ENCODE measurements around the gene ORM1. TPM values are rescaled to one million over a fixed set of nuclear protein-coding genes. Genes with fewer than 3 reads are reported as not detected.

The ORM1 gene
- polyA plus RNA-seq, 4 donors = 0.15 to 6.9 (median 1.3) TPM; not detected in 1

DNA sequence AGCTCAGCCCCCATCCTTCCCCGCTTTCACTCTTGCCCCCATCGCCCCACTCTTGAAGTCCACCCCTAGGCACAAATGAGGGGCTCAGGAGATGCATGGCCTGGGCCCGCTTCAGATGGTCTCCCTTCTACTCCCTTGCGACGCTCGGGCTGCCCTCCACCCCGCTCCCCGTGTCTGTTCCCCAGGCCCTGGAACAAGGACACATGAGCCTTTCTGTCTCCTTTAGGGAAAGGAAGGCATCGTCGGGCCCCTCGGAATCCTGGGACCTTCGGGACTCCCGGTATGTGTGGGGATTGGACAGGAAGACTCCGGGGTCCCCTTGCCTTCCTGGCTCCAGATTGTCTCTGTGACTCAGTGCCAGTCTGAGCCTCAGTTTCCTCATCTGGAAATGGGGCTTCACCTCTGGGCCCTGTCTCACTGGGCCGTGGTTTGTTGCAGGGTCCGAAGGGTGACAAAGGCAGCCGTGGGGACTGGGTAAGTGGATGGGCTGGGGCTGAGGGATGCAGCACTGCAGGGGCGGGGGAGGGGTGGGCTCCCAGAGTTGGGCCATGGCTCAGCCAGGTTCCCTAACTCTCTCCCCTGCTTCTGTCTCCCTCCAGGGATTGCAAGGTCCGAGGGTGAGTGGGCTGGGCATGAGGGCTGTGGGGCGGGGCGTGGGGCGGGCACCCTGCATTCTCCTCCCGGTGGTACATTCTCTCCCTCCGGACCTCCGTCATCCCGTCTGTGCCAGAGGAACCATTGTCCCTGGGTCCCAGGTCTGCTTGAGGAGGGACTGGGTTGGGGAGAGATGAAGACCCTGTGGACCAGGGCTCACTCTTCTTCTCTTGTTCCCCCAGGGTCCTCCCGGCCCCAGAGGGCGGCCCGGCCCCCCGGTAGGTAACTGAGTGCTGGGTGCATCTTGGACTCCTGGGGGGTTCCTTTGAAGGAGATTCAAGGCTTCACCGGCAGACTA lies 21.8 kb upstream of the ORM1 start:
- Histone ChIP-seq H3K9me3 (ENCODE audit: control insufficient read depth in 2 of 2, insufficient read depth in 1 of 2, low read depth in 1 of 2, low read length in 1 of 2) (no peaks in the 10 kb centered on the region), H3K4me1 (ENCODE audit: control insufficient read depth in 3 of 3, insufficient read depth in 2 of 3, low read depth in 1 of 3, low read length in 2 of 3) (no peaks in the 10 kb centered on the region), H3K27ac (ENCODE audit: low read depth in 1 of 3, low read length in 2 of 3) (no peak overlapping the region), H3K4me3 (ENCODE audit: low read depth in 1 of 3, low read length in 3 of 3) (no peak overlapping the region), H3K27me3 (ENCODE audit: control insufficient read depth in 3 of 3, insufficient read depth in 3 of 3, low read length in 3 of 3) (no peaks in the 10 kb centered on the region), H3K36me3 (ENCODE audit: control insufficient read depth in 3 of 3, insufficient read depth in 2 of 3, low read depth in 1 of 3, low read length in 3 of 3) (peaks cover 0 to 71% (median 0%) of the 10 kb centered on the region in 3 donors)
- WGBS, 3 donors = 90 to 93% (median 91%) methylated on average over 30 to 31 of the region's 31 CpGs
- no peak for FAIRE-seq
- DNase-seq = no peak

- H3K9me3 ChIP-seq (ENCODE audit: control insufficient read depth in 2 of 2, insufficient read depth in 1 of 2, low read depth in 1 of 2, low read length in 1 of 2) = no peaks in the 10 kb centered on the region
- DNase-seq (no peak), FAIRE-seq (no peak)
- no peaks in the 10 kb centered on the region for H3K4me1 ChIP-seq (ENCODE audit: control insufficient read depth in 3 of 3, insufficient read depth in 2 of 3, low read depth in 1 of 3, low read length in 2 of 3)
- H3K27me3 ChIP-seq (ENCODE audit: control insufficient read depth in 3 of 3, insufficient read depth in 3 of 3, low read length in 3 of 3) = no peaks in the 10 kb centered on the region
- WGBS, 3 donors = 80 to 84% (median 81%) methylated on average over 15 of the region's 15 CpGs
- H3K36me3 ChIP-seq (ENCODE audit: control insufficient read depth in 3 of 3, insufficient read depth in 2 of 3, low read depth in 1 of 3, low read length in 3 of 3) = peaks cover 0 to 80% (median 0%) of the 10 kb centered on the region in 3 donors
- no peak overlapping the region for H3K27ac ChIP-seq (ENCODE audit: low read depth in 1 of 3, low read length in 2 of 3)
- no peak overlapping the region for H3K4me3 ChIP-seq (ENCODE audit: low read depth in 1 of 3, low read length in 3 of 3)
Observed at GRCh38 chr9:114301798-114302565, 20.9 kb upstream of the ORM1 start.

GRCh38 chr9:114302727-114303126 lies 20.2 kb upstream of the ORM1 start:
- Histone ChIP-seq H3K4me3 (ENCODE audit: low read depth in 1 of 3, low read length in 3 of 3) (no peak overlapping the region), H3K9me3 (ENCODE audit: control insufficient read depth in 2 of 2, insufficient read depth in 1 of 2, low read depth in 1 of 2, low read length in 1 of 2) (no peaks in the 10 kb centered on the region), H3K27me3 (ENCODE audit: control insufficient read depth in 3 of 3, insufficient read depth in 3 of 3, low read length in 3 of 3) (no peaks in the 10 kb centered on the region), H3K36me3 (ENCODE audit: control insufficient read depth in 3 of 3, insufficient read depth in 2 of 3, low read depth in 1 of 3, low read length in 3 of 3) (peaks cover 0 to 87% (median 0%) of the 10 kb centered on the region in 3 donors), H3K4me1 (ENCODE audit: control insufficient read depth in 3 of 3, insufficient read depth in 2 of 3, low read depth in 1 of 3, low read length in 2 of 3) (no peaks in the 10 kb centered on the region), H3K27ac (ENCODE audit: low read depth in 1 of 3, low read length in 2 of 3) (no peak overlapping the region)
- DNase-seq (no peak), FAIRE-seq (no peak)
- 69 to 73% (median 72%) methylated on average over 6 of the region's 6 CpGs for WGBS, 3 donors

DNA sequence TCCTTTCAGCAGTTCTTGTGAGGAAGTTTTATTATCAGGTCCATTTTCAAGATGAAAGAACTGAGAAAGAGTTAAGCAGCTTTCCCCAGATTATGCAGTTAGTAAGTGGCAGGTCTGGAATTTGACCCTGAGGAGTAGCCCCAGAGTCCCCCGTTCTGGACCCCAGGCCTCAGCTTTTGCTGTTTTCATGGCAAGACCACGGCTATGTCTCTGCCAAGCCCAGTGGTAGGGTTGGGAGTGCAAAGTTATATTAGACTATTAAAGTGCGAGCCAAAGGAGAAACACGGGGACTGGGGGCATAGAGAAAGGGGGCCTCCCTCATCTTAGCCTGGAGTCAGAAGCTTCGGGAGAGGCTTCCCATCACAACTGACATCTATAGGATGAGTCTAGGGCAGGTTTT lies 19.3 kb upstream of the ORM1 start:
- no peak overlapping the region for H3K27ac ChIP-seq (ENCODE audit: low read depth in 1 of 3, low read length in 2 of 3)
- peaks cover 0 to 92% (median 0%) of the 10 kb centered on the region in 3 donors for H3K36me3 ChIP-seq (ENCODE audit: control insufficient read depth in 3 of 3, insufficient read depth in 2 of 3, low read depth in 1 of 3, low read length in 3 of 3)
- no peaks in the 10 kb centered on the region for H3K9me3 ChIP-seq (ENCODE audit: control insufficient read depth in 2 of 2, insufficient read depth in 1 of 2, low read depth in 1 of 2, low read length in 1 of 2)
- no peaks in the 10 kb centered on the region for H3K27me3 ChIP-seq (ENCODE audit: control insufficient read depth in 3 of 3, insufficient read depth in 3 of 3, low read length in 3 of 3)
- 73 to 81% (median 79%) methylated on average over 5 of the region's 5 CpGs for WGBS, 3 donors
- no peaks in the 10 kb centered on the region for H3K4me1 ChIP-seq (ENCODE audit: control insufficient read depth in 3 of 3, insufficient read depth in 2 of 3, low read depth in 1 of 3, low read length in 2 of 3)
- no peak for DNase-seq
- no peak overlapping the region for H3K4me3 ChIP-seq (ENCODE audit: low read depth in 1 of 3, low read length in 3 of 3)
- FAIRE-seq = no peak

- Histone ChIP-seq H3K27ac (ENCODE audit: low read depth in 1 of 3, low read length in 2 of 3) (no peak overlapping the region), H3K9me3 (ENCODE audit: control insufficient read depth in 2 of 2, insufficient read depth in 1 of 2, low read depth in 1 of 2, low read length in 1 of 2) (no peaks in the 10 kb centered on the region), H3K27me3 (ENCODE audit: control insufficient read depth in 3 of 3, insufficient read depth in 3 of 3, low read length in 3 of 3) (no peaks in the 10 kb centered on the region), H3K4me1 (ENCODE audit: control insufficient read depth in 3 of 3, insufficient read depth in 2 of 3, low read depth in 1 of 3, low read length in 2 of 3) (no peaks in the 10 kb centered on the region), H3K36me3 (ENCODE audit: control insufficient read depth in 3 of 3, insufficient read depth in 2 of 3, low read depth in 1 of 3, low read length in 3 of 3) (peaks cover 0 to 95% (median 0%) of the 10 kb centered on the region in 3 donors), H3K4me3 (ENCODE audit: low read depth in 1 of 3, low read length in 3 of 3) (no peak overlapping the region)
- no peak for DNase-seq
- 89 to 93% (median 91%) methylated on average over 4 of the region's 4 CpGs for WGBS, 3 donors
- no peak for FAIRE-seq
Observed at GRCh38 chr9:114303977-114304376, 18.9 kb upstream of the ORM1 start.

- Histone ChIP-seq H3K27ac (ENCODE audit: low read depth in 1 of 3, low read length in 2 of 3) (no peak overlapping the region), H3K4me3 (ENCODE audit: low read depth in 1 of 3, low read length in 3 of 3) (no peak overlapping the region), H3K9me3 (ENCODE audit: control insufficient read depth in 2 of 2, insufficient read depth in 1 of 2, low read depth in 1 of 2, low read length in 1 of 2) (no peaks in the 10 kb centered on the region), H3K27me3 (ENCODE audit: control insufficient read depth in 3 of 3, insufficient read depth in 3 of 3, low read length in 3 of 3) (no peaks in the 10 kb centered on the region), H3K36me3 (ENCODE audit: control insufficient read depth in 3 of 3, insufficient read depth in 2 of 3, low read depth in 1 of 3, low read length in 3 of 3) (peaks cover 0 to 92% (median 0%) of the 10 kb centered on the region in 3 donors), H3K4me1 (ENCODE audit: control insufficient read depth in 3 of 3, insufficient read depth in 2 of 3, low read depth in 1 of 3, low read length in 2 of 3) (no peaks in the 10 kb centered on the region)
- WGBS, 3 donors = 81 to 95% (median 86%) methylated on average over 10 of the region's 10 CpGs
- no peak for FAIRE-seq
- no peak for DNase-seq
Observed at GRCh38 chr9:114304416-114305188, 18.3 kb upstream of the ORM1 start.

DNA sequence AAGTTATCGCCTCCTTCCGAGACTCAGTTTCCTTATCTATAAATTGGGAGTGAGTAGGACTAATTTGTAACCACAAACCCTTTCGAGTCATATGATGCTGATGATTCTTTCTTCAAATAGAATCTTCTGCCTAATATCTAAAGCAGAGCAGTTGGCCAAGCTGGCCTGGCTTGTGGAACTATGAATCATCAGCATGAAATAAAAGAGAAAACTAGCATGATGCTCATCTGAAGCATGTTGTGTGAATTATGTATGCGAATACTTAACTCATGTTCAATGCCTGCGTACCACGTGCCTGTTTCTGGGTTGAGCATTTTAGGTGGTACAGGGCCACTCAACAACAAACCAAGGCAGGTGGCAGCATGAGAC lies 15.0 kb upstream of the ORM1 start:
- Histone ChIP-seq H3K9me3 (ENCODE audit: control insufficient read depth in 2 of 2, insufficient read depth in 1 of 2, low read depth in 1 of 2, low read length in 1 of 2) (no peaks in the 10 kb centered on the region), H3K27me3 (ENCODE audit: control insufficient read depth in 3 of 3, insufficient read depth in 3 of 3, low read length in 3 of 3) (no peaks in the 10 kb centered on the region), H3K27ac (ENCODE audit: low read depth in 1 of 3, low read length in 2 of 3) (no peak overlapping the region), H3K4me3 (ENCODE audit: low read depth in 1 of 3, low read length in 3 of 3) (no peak overlapping the region), H3K4me1 (ENCODE audit: control insufficient read depth in 3 of 3, insufficient read depth in 2 of 3, low read depth in 1 of 3, low read length in 2 of 3) (no peaks in the 10 kb centered on the region), H3K36me3 (ENCODE audit: control insufficient read depth in 3 of 3, insufficient read depth in 2 of 3, low read depth in 1 of 3, low read length in 3 of 3) (peaks cover 0 to 75% (median 0%) of the 10 kb centered on the region in 3 donors)
- no peak for DNase-seq
- WGBS, 3 donors = 85 to 91% (median 89%) methylated on average over 6 of the region's 6 CpGs
- no peak for FAIRE-seq

DNA sequence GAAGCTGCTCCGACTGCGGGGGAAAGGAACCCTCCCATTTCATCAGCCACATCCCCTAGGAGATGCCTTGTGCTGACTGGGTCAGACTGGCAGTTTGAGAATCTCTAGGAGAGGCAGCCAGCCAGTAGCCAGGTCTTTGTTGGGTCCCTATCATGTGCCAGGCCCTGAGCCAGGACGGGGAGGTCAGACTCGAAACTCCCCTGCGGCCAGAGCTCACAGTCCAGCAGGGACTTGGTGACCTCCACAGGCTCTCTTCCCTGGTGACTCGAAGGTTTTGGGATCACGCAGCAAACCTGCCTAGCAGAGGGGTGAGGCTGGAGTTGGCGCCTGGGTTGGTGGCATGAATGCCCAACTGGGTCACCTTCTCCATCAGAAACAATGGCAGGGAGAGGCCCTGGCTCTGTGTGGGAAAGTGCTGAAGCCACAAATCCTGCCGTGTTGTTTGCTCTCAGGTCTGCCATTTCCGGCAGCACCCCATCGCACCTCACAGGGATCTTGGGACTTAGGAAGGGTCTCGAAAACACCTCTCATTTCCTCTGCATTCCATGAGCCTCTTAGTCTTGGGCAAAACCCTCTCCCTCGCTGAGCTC lies 14.4 kb upstream of the ORM1 start:
- Histone ChIP-seq H3K27me3 (ENCODE audit: control insufficient read depth in 3 of 3, insufficient read depth in 3 of 3, low read length in 3 of 3) (no peaks in the 10 kb centered on the region), H3K4me3 (ENCODE audit: low read depth in 1 of 3, low read length in 3 of 3) (no peak overlapping the region), H3K36me3 (ENCODE audit: control insufficient read depth in 3 of 3, insufficient read depth in 2 of 3, low read depth in 1 of 3, low read length in 3 of 3) (peaks cover 0 to 73% (median 0%) of the 10 kb centered on the region in 3 donors), H3K9me3 (ENCODE audit: control insufficient read depth in 2 of 2, insufficient read depth in 1 of 2, low read depth in 1 of 2, low read length in 1 of 2) (no peaks in the 10 kb centered on the region), H3K4me1 (ENCODE audit: control insufficient read depth in 3 of 3, insufficient read depth in 2 of 3, low read depth in 1 of 3, low read length in 2 of 3) (no peaks in the 10 kb centered on the region), H3K27ac (ENCODE audit: low read depth in 1 of 3, low read length in 2 of 3) (no peak overlapping the region)
- no peak for DNase-seq
- no peak for FAIRE-seq
- whole genome bisulfite sequencing, 3 donors = 86 to 92% (median 89%) methylated on average over 13 of the region's 13 CpGs

Data from small intestine (tissue), 7 donors.